Measurements from ENCODE around the gene GXYLT2.

GXYLT2 gene

DNA sequence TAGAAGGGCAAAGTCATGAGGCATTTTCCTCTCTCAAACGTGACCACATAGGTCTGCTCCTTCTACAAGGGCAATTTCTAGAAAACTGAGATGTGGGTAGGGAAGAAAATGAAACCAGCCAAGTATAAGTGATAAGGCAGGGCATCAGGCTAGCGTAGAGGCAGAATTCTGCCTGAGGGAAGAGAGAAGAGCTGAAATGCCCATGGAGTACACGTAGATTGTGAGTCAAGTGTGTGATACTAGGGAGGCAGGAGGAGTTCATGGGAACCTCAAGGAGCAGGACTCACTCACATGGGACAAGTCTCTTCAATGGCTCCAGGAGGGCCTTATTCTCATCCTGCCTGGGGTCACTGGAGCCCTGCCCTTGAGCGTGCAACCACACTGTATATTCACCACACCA, 73.9 kb downstream of the GXYLT2 start:
- no peak overlapping the region for H3K27ac Mint-ChIP-seq
- no peaks in the 10 kb centered on the region for H3K36me3 Mint-ChIP-seq
- no peaks in the 10 kb centered on the region for H3K9me3 Mint-ChIP-seq
- no peak for ATAC-seq (replicated peaks)
- no peak overlapping the region for H3K4me3 Mint-ChIP-seq
- H3K27me3 Mint-ChIP-seq, result no peaks in the 10 kb centered on the region
- DNase-seq, result no peak
- H3K4me1 Mint-ChIP-seq, result peaks cover 7 to 19% of the 10 kb centered on the region in 2 donors

DNA sequence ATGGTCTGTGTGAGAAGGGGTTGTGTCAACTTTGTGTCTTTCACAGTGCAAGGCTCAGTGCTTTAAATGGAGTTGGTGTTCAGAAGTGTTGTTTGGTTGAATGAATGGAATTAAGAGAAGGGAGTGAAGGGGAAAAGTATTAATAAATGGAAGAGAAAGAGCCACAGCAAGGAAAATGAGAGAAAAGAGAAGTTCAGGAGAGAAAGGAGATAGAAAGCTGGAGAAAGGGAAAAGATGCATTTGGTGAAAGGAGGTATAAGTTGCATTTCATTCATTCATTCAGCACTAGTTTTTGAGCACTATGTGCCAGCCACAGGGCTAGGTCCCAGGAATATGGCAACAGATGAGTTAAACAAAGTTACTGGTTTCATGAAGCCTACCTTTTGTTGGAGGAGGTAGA, 74.5 kb downstream of the GXYLT2 start:
- ATAC-seq (replicated peaks) (no peak), DNase-seq (no peak)
- H3K4me1 Mint-ChIP-seq, result peaks cover 7 to 18% of the 10 kb centered on the region in 2 donors
- H3K4me3 Mint-ChIP-seq, result no peak overlapping the region
- no peaks in the 10 kb centered on the region for H3K27me3 Mint-ChIP-seq
- no peaks in the 10 kb centered on the region for H3K9me3 Mint-ChIP-seq
- no peak overlapping the region for H3K27ac Mint-ChIP-seq
- H3K36me3 Mint-ChIP-seq, result no peaks in the 10 kb centered on the region

- Mint-ChIP-seq H3K36me3 (no peaks in the 10 kb centered on the region), H3K4me1 (peaks cover 7 to 18% of the 10 kb centered on the region in 2 donors), H3K4me3 (no peak overlapping the region), H3K27me3 (no peaks in the 10 kb centered on the region), H3K27ac (no peak overlapping the region), H3K9me3 (no peaks in the 10 kb centered on the region)
- peak in 1 of 2 donors; percentile 38 for ATAC-seq (replicated peaks)
- no peak for DNase-seq
Observed at GRCh38 chr3:72964633-72965032, 76.8 kb downstream of the GXYLT2 start.

- Mint-ChIP-seq H3K9me3 (no peaks in the 10 kb centered on the region), H3K27me3 (peaks cover 5% of the 10 kb centered on the region in 2 donors), H3K27ac (no peak overlapping the region), H3K4me1 (peaks cover 10 to 22% of the 10 kb centered on the region in 2 donors), H3K36me3 (no peaks in the 10 kb centered on the region), H3K4me3 (no peak overlapping the region)
- no peak for ATAC-seq (replicated peaks)
- DNase-seq, result no peak
Observed at GRCh38 chr3:72968266-72968664, 80.4 kb downstream of the GXYLT2 start.

DNA sequence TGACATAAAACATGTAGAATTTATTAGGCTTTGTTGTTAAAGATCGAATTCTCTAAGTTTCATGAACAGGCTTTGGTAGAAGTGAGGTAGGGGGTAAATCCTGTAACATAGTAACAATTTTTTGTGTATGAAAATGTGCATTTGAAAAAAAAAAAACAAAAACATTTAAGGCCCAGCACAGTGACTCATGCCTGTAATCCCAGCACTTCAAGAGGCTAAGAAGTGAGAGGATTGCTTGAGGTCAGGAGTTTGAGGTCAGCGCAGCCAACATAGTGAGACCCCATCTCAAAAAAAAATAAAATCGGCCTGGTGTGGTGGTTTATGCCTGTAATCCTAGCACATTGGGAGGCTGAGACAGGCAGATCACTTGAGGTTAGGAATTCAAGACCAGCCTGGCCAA, 81.9 kb downstream of the GXYLT2 start:
- Mint-ChIP-seq H3K4me1 (peaks cover 12 to 19% of the 10 kb centered on the region in 2 donors), H3K36me3 (no peaks in the 10 kb centered on the region), H3K4me3 (no peak overlapping the region), H3K9me3 (no peaks in the 10 kb centered on the region), H3K27ac (no peak overlapping the region), H3K27me3 (peaks cover 8 to 12% of the 10 kb centered on the region in 2 donors)
- ATAC-seq (replicated peaks) (no peak), DNase-seq (no peak)

- H3K9me3 Mint-ChIP-seq, result no peaks in the 10 kb centered on the region
- H3K4me1 Mint-ChIP-seq, result peaks cover 6 to 8% of the 10 kb centered on the region in 2 donors
- H3K36me3 Mint-ChIP-seq, result no peaks in the 10 kb centered on the region
- DNase-seq, result no peak
- peaks cover 8 to 12% of the 10 kb centered on the region in 2 donors for H3K27me3 Mint-ChIP-seq
- H3K27ac Mint-ChIP-seq, result no peak overlapping the region
- H3K4me3 Mint-ChIP-seq, result no peak overlapping the region
- no peak for ATAC-seq (replicated peaks)
Observed at GRCh38 chr3:72970942-72971341, 83.1 kb downstream of the GXYLT2 start.

- ATAC-seq (replicated peaks), result no peak
Observed at GRCh38 chr3:72972706-72973030, 84.8 kb downstream of the GXYLT2 start.

GRCh38 chr3:72973031-72973723, 85.3 kb downstream of the GXYLT2 start:
- Mint-ChIP-seq H3K4me1 (peaks cover 6% of the 10 kb centered on the region in 2 donors), H3K4me3 (no peak overlapping the region), H3K27me3 (peaks cover 8 to 12% of the 10 kb centered on the region in 2 donors), H3K9me3 (no peaks in the 10 kb centered on the region), H3K27ac (peak overlapping the region; percentile 56), H3K36me3 (no peaks in the 10 kb centered on the region)
- DNase-seq (no peak), ATAC-seq (replicated peaks) (no peak)

More at GRCh38 chr3:72972706-72973030, 84.8 kb downstream of the GXYLT2 start:
- no peak overlapping the region for H3K27ac Mint-ChIP-seq
- DNase-seq, result no peak
- H3K27me3 Mint-ChIP-seq, result peaks cover 8 to 12% of the 10 kb centered on the region in 2 donors
- no peaks in the 10 kb centered on the region for H3K9me3 Mint-ChIP-seq
- H3K4me3 Mint-ChIP-seq, result no peak overlapping the region
- peaks cover 6% of the 10 kb centered on the region in 2 donors for H3K4me1 Mint-ChIP-seq
- no peaks in the 10 kb centered on the region for H3K36me3 Mint-ChIP-seq

GRCh38 chr3:72973786-72974185, 85.9 kb downstream of the GXYLT2 start:
- Mint-ChIP-seq H3K4me1 (peaks cover 6% of the 10 kb centered on the region in 2 donors), H3K27me3 (peaks cover 8 to 12% of the 10 kb centered on the region in 2 donors), H3K9me3 (no peaks in the 10 kb centered on the region), H3K36me3 (no peaks in the 10 kb centered on the region), H3K27ac (no peak overlapping the region), H3K4me3 (no peak overlapping the region)
- DNase-seq (no peak), ATAC-seq (replicated peaks) (no peak)

DNA sequence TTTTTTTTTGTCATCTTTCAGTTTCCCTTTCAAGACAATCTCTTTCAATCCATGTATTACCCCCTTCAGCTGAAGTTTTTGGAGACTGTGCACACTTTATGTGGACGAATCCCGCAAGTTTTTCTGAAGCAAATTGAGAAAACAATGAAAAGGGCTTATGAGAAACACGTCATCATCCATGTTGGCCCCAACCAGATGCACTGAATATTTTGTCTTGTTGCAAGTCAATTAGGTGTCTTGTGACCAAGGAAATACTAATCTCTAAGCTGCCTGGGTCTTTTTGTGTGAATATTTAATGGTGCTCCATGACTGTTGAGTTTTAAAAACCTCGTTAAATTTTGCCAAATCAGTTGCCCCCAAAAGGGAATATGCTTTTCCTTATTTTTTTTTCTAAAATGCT, 87.1 kb downstream of the GXYLT2 start:
- Mint-ChIP-seq H3K36me3 (no peaks in the 10 kb centered on the region), H3K27ac (no peak overlapping the region), H3K4me1 (peaks cover 6% of the 10 kb centered on the region in 2 donors), H3K9me3 (no peaks in the 10 kb centered on the region), H3K27me3 (peaks cover 16 to 21% of the 10 kb centered on the region in 2 donors), H3K4me3 (no peak overlapping the region)
- DNase-seq, result no peak
- ATAC-seq (replicated peaks), result no peak

GRCh38 chr3:72976281-72976741, 88.5 kb downstream of the GXYLT2 start:
- DNase-seq (no peak), ATAC-seq (replicated peaks) (no peak)
- Mint-ChIP-seq H3K9me3 (no peaks in the 10 kb centered on the region), H3K27me3 (peaks cover 18 to 23% of the 10 kb centered on the region in 2 donors), H3K4me1 (peaks cover 6% of the 10 kb centered on the region in 2 donors), H3K4me3 (no peak overlapping the region), H3K27ac (no peak overlapping the region), H3K36me3 (no peaks in the 10 kb centered on the region)

- Mint-ChIP-seq H3K9me3 (no peaks in the 10 kb centered on the region), H3K27ac (no peak overlapping the region), H3K27me3 (peaks cover 18 to 23% of the 10 kb centered on the region in 2 donors), H3K4me3 (no peak overlapping the region), H3K36me3 (no peaks in the 10 kb centered on the region), H3K4me1 (peaks cover 6% of the 10 kb centered on the region in 2 donors)
- ATAC-seq (replicated peaks) (peak; percentile 29 to 71), DNase-seq (no peak)
Observed at GRCh38 chr3:72977060-72977808, 89.4 kb downstream of the GXYLT2 start.

DNA sequence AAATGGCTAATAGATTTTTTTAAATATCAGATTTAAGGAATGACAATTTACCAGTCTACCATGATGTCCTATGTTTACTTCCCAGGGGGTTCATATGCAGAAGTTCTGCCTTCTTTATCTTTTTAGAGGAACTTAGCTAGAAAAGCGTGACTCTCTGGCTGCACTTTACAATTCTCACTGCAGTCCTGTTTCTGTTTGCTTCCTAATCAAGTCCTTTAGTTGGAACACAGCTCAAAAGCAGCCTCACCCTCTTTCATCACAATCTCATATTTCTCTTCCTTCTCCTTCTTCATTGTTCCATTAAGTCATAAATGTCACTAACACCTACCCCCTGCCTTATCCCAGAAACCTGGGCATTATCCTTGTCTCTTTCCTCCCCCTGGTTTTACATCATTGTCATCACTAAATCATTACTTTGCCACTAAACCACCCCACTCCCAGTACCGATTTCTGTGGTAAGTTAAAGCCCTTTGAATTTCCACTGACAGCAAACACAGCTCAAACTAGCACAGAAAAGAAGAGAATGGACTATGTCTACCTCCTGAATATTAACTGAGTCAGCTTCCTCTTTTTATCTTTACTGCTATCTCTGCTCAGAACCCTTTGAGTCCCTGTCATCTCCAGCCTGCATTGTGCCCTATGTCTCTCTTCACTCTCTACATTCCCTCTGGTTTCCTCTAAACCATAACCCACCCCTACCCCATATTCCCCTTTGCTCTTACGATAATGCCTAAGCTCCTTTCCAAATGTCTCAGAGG, 94.9 kb downstream of the GXYLT2 start:
- H3K4me3 Mint-ChIP-seq, result no peak overlapping the region
- peaks cover 0 to 4% of the 10 kb centered on the region in 2 donors for H3K36me3 Mint-ChIP-seq
- H3K27me3 Mint-ChIP-seq, result peaks cover 16 to 17% of the 10 kb centered on the region in 2 donors
- no peak overlapping the region for H3K27ac Mint-ChIP-seq
- H3K9me3 Mint-ChIP-seq, result peaks cover 4 to 7% of the 10 kb centered on the region in 2 donors
- DNase-seq (no peak), ATAC-seq (replicated peaks) (peak; percentile 56 to 60)
- H3K4me1 Mint-ChIP-seq, result peaks cover 6 to 9% of the 10 kb centered on the region in 2 donors

- no peak for DNase-seq
- H3K4me3 Mint-ChIP-seq, result no peak overlapping the region
- H3K4me1 Mint-ChIP-seq, result peaks cover 6 to 9% of the 10 kb centered on the region in 2 donors
- H3K9me3 Mint-ChIP-seq, result peaks cover 4 to 7% of the 10 kb centered on the region in 2 donors
- no peak for ATAC-seq (replicated peaks)
- no peak overlapping the region for H3K27ac Mint-ChIP-seq
- peaks cover 5 to 7% of the 10 kb centered on the region in 2 donors for H3K27me3 Mint-ChIP-seq
- H3K36me3 Mint-ChIP-seq, result peaks cover 0 to 4% of the 10 kb centered on the region in 2 donors
Observed at GRCh38 chr3:72985576-72985975, 97.7 kb downstream of the GXYLT2 start.
